GM15510 (cell line): ENCODE measurements around the gene HAAO.

Experiments used
- POLR2A ChIP-seq: IDR thresholded peaks from 3 replicates; pipeline ENCODE4 v1.6.1; 2011; ENCODE audit warnings: borderline replicate concordance; ENCODE audit not compliant: insufficient read length; ENCODE audit errors: extremely low read depth

The HAAO gene

GRCh38 chr2:42767899-42768705, 24.3 kb downstream of the HAAO start:
- no peak for TF ChIP-seq POLR2A

GRCh38 chr2:42767080-42767898, 25.1 kb downstream of the HAAO start:
- no peak for TF ChIP-seq POLR2A

- TF ChIP-seq POLR2A = no peak
Measured at GRCh38 chr2:42765686-42766085, 26.7 kb downstream of the HAAO start.

- TF ChIP-seq POLR2A = no peak
Measured at GRCh38 chr2:42764901-42765300, 27.5 kb downstream of the HAAO start.

GRCh38 chr2:42764096-42764495, 28.3 kb downstream of the HAAO start, which contains the start of gene OXER1:
Gene OXER1, minus strand, starts transcription at chr2:42764135. Its CDS starts 73 bp downstream, at chr2:42764062.
- TF ChIP-seq POLR2A = no peak

- TF ChIP-seq POLR2A = no peak
Measured at GRCh38 chr2:42762823-42763804, 29.3 kb downstream of the HAAO start.

GRCh38 chr2:42762155-42762554, 30.2 kb downstream of the HAAO start:
- TF ChIP-seq POLR2A = no peak

- no peak for TF ChIP-seq POLR2A
Measured at GRCh38 chr2:42761554-42761953, 30.8 kb downstream of the HAAO start.

- TF ChIP-seq POLR2A = no peak
Measured at GRCh38 chr2:42758751-42759150, 33.6 kb downstream of the HAAO start.

GRCh38 chr2:42757981-42758740, 34.2 kb downstream of the HAAO start:
- TF ChIP-seq POLR2A = no peak

GRCh38 chr2:42756966-42757513, 35.3 kb downstream of the HAAO start:
- no peak for TF ChIP-seq POLR2A

- TF ChIP-seq POLR2A = no peak
Measured at GRCh38 chr2:42756150-42756775, 36.1 kb downstream of the HAAO start.
